ENCODE data around the gene SLC25A43. TPM values are rescaled to one million over a fixed set of nuclear protein-coding genes. Genes with fewer than 3 reads are reported as not detected.

SLC25A43 gene
- total and polyA plus RNA-seq, 2 experiments from 2014 or later: 13.1 to 14.9 TPM

- H2AFZ ChIP-seq: no peak overlapping the region
- WGBS (ENCODE audit: low lambda C conversion rate, missing lambda C conversion rate): 59% methylated on average over 4 of the region's 4 CpGs
- H3K4me1 ChIP-seq (ENCODE audit: insufficient read depth): peaks cover 4% of the 10 kb centered on the region
- no peak overlapping the region for H3K4me3 ChIP-seq
- H3K9me2 ChIP-seq (replicated peaks; ENCODE audit: insufficient read depth): no peaks in the 10 kb centered on the region
- H3K4me2 ChIP-seq: no peak overlapping the region
- no peaks in the 10 kb centered on the region for H3K36me3 ChIP-seq (replicated peaks; ENCODE audit: insufficient read depth, low read depth)
- H3K9me3 ChIP-seq (ENCODE audit: low read depth): no peaks in the 10 kb centered on the region
- no peaks in the 10 kb centered on the region for H3K27me3 ChIP-seq
- TF ChIP-seq EZH2phosphoT487 (IDR thresholded peaks at IDR 0.05; ENCODE audit: low read depth, severe bottlenecking, unreplicated experiment) (no peak), EZH2 (IDR thresholded peaks at IDR 0.05; ENCODE audit: borderline replicate concordance) (no peak)
- TF ChIP-seq, protein P1, sequence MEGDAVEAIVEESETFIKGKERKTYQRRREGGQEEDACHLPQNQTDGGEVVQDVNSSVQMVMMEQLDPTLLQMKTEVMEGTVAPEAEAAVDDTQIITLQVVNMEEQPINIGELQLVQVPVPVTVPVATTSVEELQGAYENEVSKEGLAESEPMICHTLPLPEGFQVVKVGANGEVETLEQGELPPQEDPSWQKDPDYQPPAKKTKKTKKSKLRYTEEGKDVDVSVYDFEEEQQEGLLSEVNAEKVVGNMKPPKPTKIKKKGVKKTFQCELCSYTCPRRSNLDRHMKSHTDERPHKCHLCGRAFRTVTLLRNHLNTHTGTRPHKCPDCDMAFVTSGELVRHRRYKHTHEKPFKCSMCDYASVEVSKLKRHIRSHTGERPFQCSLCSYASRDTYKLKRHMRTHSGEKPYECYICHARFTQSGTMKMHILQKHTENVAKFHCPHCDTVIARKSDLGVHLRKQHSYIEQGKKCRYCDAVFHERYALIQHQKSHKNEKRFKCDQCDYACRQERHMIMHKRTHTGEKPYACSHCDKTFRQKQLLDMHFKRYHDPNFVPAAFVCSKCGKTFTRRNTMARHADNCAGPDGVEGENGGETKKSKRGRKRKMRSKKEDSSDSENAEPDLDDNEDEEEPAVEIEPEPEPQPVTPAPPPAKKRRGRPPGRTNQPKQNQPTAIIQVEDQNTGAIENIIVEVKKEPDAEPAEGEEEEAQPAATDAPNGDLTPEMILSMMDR (IDR thresholded peaks at IDR 0.05; ENCODE audit: poor library complexity): no peak
- no peak overlapping the region for H3K27ac ChIP-seq
- peaks cover 3% of the 10 kb centered on the region for H3K79me2 ChIP-seq
- H4K20me1 ChIP-seq (ENCODE audit: insufficient read depth, poor library complexity, severe bottlenecking): no peaks in the 10 kb centered on the region
- no peak for DNase-seq (ENCODE audit: low spot score)
Measured at GRCh38 chrX:119401569-119401968, 2.4 kb downstream of the SLC25A43 start.

GRCh38 chrX:119402588-119402987, 3.5 kb downstream of the SLC25A43 start:
- H2AFZ ChIP-seq: no peak overlapping the region
- H3K36me3 ChIP-seq (replicated peaks; ENCODE audit: insufficient read depth, low read depth): no peaks in the 10 kb centered on the region
- no peak overlapping the region for H3K27ac ChIP-seq
- H3K9me2 ChIP-seq (replicated peaks; ENCODE audit: insufficient read depth): no peaks in the 10 kb centered on the region
- H3K4me2 ChIP-seq: no peak overlapping the region
- WGBS (ENCODE audit: low lambda C conversion rate, missing lambda C conversion rate): 85% methylated on average over 4 of the region's 4 CpGs
- no peaks in the 10 kb centered on the region for H3K27me3 ChIP-seq
- H3K9me3 ChIP-seq (ENCODE audit: low read depth): no peaks in the 10 kb centered on the region
- H4K20me1 ChIP-seq (ENCODE audit: insufficient read depth, poor library complexity, severe bottlenecking): no peaks in the 10 kb centered on the region
- TF ChIP-seq, protein P1 (IDR thresholded peaks at IDR 0.05; ENCODE audit: poor library complexity): no peak
- no peak for TF ChIP-seq EZH2 (IDR thresholded peaks at IDR 0.05; ENCODE audit: borderline replicate concordance)
- no peak for TF ChIP-seq EZH2phosphoT487 (IDR thresholded peaks at IDR 0.05; ENCODE audit: low read depth, severe bottlenecking, unreplicated experiment)
- H3K4me3 ChIP-seq: no peak overlapping the region
- no peak for DNase-seq (ENCODE audit: low spot score)
- H3K4me1 ChIP-seq (ENCODE audit: insufficient read depth): peaks cover 4% of the 10 kb centered on the region
- peaks cover 3% of the 10 kb centered on the region for H3K79me2 ChIP-seq

- Histone ChIP-seq H3K9me2 (replicated peaks; ENCODE audit: insufficient read depth) (no peaks in the 10 kb centered on the region), H3K4me3 (no peak overlapping the region), H3K27ac (no peak overlapping the region), H3K36me3 (replicated peaks; ENCODE audit: insufficient read depth, low read depth) (no peaks in the 10 kb centered on the region), H3K9me3 (ENCODE audit: low read depth) (no peaks in the 10 kb centered on the region), H4K20me1 (ENCODE audit: insufficient read depth, poor library complexity, severe bottlenecking) (no peaks in the 10 kb centered on the region), H3K79me2 (peaks cover 3% of the 10 kb centered on the region), H3K4me2 (no peak overlapping the region), H3K4me1 (ENCODE audit: insufficient read depth) (no peaks in the 10 kb centered on the region), H2AFZ (no peak overlapping the region), H3K27me3 (no peaks in the 10 kb centered on the region)
- 75% methylated on average over 1 of the region's 1 CpG for WGBS (ENCODE audit: low lambda C conversion rate, missing lambda C conversion rate)
- TF ChIP-seq EZH2phosphoT487 (IDR thresholded peaks at IDR 0.05; ENCODE audit: low read depth, severe bottlenecking, unreplicated experiment) (no peak), EZH2 (IDR thresholded peaks at IDR 0.05; ENCODE audit: borderline replicate concordance) (no peak)
- TF ChIP-seq, protein P1 (IDR thresholded peaks at IDR 0.05; ENCODE audit: poor library complexity): no peak
- DNase-seq (ENCODE audit: low spot score): no peak
Measured at GRCh38 chrX:119406776-119407175, 7.6 kb downstream of the SLC25A43 start.

DNA sequence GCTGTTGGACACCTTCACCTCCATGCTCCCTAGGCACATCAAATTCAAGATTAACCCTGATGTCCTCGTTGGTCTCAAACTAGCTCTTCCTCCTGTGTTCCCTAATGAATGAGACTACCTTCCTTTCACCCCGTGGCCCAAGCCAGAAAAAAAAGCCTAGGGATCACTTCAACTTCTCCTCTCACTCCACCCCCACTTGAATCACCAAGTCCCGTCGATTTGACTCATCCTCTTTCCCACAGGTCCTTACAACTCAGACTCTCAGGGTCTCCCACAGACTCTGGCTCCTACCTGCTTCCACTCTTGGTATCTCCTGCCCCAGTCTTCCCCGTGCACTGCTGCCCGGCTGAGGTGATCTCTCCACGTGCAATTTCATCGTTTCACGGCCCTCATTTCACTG, 8.5 kb downstream of the SLC25A43 start:
- Histone ChIP-seq H2AFZ (no peak overlapping the region), H3K27ac (no peak overlapping the region), H3K27me3 (no peaks in the 10 kb centered on the region), H3K4me3 (no peak overlapping the region), H3K36me3 (replicated peaks; ENCODE audit: insufficient read depth, low read depth) (no peaks in the 10 kb centered on the region), H3K4me1 (ENCODE audit: insufficient read depth) (no peaks in the 10 kb centered on the region), H3K79me2 (peaks cover 3% of the 10 kb centered on the region), H4K20me1 (ENCODE audit: insufficient read depth, poor library complexity, severe bottlenecking) (no peaks in the 10 kb centered on the region), H3K9me3 (ENCODE audit: low read depth) (no peaks in the 10 kb centered on the region), H3K4me2 (no peak overlapping the region), H3K9me2 (replicated peaks; ENCODE audit: insufficient read depth) (no peaks in the 10 kb centered on the region)
- 75% methylated on average over 9 of the region's 9 CpGs for WGBS (ENCODE audit: low lambda C conversion rate, missing lambda C conversion rate)
- TF ChIP-seq EZH2 (IDR thresholded peaks at IDR 0.05; ENCODE audit: borderline replicate concordance) (no peak), EZH2phosphoT487 (IDR thresholded peaks at IDR 0.05; ENCODE audit: low read depth, severe bottlenecking, unreplicated experiment) (no peak)
- TF ChIP-seq, protein P1 (IDR thresholded peaks at IDR 0.05; ENCODE audit: poor library complexity): no peak
- no peak for DNase-seq (ENCODE audit: low spot score)
